NCI-H2081 (cell line): ENCODE measurements around the gene TTC16.
A peak's percentile ranks its signal among the peaks of the same experiment; 100 is the strongest.

ENCODE experiments used
- DNase-seq, 2 experiments: peaks; one replicate each; lab custom pipeline; 2025; lab: John Stamatoyannopoulos, UW

Gene TTC16, protein sequence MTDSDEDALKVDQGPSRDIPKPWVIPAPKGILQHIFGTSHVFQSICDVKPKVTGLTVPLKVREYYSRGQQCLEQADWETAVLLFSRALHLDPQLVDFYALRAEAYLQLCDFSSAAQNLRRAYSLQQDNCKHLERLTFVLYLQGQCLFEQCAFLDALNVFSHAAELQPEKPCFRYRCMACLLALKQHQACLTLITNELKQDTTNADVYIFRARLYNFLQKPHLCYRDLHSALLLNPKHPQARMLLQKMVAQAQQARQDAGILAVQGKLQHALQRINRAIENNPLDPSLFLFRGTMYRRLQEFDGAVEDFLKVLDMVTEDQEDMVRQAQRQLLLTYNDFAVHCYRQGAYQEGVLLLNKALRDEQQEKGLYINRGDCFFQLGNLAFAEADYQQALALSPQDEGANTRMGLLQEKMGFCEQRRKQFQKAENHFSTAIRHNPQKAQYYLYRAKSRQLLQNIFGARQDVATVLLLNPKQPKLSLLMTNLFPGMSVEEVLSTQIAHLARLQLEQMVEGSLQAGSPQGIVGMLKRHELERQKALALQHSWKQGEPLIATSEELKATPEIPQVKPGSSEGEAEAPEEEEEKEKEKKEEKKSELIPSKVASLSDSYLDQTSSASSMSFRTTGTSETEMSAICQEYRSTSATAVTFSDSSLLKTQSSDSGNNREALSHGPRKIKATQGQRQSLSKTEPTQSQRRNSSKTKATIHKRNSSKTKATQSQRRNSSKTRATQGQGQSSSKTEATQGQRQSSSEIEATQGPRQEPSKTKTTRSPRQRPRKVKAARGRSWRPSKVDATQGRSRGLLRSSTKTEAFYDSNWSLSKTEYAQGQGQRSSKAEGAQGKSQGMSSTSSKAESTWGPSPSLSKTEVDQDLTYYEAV

DNA sequence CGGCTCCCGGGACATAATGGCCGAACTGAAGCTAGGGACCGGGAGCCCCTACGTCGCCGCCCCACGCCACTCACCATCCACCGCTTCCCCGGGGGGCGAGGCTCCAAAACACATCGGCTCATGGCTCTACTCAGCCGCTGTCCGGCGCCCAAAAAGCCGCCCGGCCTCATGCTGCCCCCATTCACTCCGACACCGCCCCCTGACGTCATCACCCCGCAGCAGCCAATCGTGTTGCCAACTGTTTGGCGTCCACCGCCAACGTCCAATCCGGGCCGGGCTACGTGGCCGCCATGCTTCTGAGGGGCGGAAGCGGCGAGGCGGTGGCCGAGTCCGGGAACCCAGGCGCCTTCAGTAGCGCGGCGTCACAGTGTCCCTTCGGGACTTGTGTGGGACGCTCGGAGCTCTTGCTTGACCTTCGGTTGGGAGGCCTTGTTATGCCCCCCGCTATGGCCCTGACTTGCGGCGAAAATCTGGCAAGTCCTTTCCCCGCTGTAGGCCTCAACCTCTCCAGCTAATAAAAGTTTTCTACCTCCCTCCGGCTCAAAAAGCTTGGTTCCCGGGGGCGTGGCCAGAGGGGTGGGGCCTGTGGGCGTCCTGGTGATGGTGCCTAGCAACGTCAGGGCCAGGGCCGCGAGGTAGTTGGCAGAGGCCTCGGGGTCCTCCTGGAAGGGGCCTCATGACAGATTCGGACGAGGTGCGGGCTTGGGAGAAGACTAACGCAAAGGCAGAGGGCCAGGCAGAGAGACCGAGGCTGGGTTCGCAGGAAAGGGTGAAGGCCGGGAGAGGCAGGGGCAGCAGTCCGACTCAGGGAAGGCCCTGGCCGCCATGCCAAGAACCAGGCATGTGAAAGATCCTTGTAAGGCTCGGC lies at the start of gene TTC16, which contains the start of gene PTRH1:
TSS of gene TTC16 (plus strand) at position 610 of the 868 bp plus-strand sequence. CDS start at position 677, 67 bp downstream.
TSS of gene PTRH1 (minus strand) at position 194 of the 868 bp plus-strand sequence. CDS start at position 170, 24 bp downstream.
- peak; percentile 91 to 94 for DNase-seq

DNA sequence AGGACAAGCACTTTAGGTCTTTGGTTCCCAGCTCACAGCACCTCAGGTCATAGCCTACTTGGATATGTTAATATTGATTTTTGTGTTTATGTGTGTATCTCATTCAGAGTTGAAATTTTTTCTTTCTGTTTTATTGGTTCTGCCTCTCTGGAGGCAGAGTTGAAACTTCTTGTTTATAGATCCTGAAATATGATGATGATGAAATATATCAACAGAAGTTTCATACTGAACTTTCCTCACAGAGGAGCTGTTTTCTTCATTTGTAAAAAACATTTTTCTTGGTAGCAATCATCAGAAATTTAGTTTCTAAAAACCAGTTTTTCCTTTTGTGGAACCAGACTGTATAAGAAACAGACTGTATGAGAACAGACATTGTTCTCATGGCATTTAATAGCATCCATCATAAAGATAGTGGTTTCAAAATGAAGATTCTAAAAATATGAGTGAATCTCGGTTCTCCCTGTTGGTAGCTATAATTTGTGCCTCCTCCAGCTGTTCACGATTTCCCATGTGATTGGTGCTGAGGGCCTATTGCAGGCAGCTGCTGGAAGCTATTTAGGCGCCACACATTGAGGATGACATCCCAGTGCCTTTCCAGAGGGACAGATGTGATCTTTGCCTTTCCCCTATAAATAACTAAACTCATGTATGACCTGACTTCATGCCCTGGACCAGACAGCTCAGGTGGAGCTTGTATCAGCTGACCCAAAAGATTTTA lies 48.6 kb upstream of the TTC16 start:
- no peak for DNase-seq

DNA sequence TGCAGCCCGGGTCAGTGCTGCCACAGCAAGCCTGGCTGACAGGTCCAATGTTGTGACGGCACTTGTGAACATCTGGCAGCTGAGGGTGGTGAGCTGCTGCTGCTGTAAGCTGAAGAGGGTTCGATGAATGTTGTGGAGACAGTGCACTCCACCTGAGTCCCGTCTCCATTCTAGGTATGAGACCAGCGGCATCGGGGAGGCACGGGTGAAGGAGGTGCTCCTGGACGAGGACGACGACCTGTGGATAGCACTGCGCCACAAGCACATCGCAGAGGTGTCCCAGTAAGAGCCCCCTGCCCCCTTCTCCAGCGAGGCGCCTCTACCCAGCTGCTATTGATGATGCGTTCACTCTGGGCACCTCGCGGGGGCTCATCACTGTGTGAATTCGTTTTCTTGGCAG lies 48.0 kb upstream of the TTC16 start:
- no peak for DNase-seq

DNA sequence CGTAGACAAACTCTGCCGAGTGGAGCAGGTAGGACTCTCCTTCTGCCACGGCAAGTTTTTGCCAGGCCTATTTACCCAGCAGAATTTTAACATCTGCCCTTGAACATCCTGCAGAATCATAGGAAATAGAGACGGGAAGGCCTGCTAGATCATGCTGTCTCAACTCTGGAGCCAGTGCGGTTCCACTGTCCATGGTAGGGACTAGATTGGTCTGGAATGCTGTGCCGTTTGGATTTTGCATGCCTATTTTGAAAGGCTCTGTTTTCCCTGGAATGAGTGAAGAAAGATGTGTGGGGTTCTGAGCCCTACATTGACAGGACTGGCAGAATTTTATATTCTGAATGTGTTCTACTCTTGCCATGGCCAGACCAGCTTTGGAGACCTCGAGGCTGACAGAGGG lies 42.6 kb upstream of the TTC16 start:
- DNase-seq, result no peak

DNA sequence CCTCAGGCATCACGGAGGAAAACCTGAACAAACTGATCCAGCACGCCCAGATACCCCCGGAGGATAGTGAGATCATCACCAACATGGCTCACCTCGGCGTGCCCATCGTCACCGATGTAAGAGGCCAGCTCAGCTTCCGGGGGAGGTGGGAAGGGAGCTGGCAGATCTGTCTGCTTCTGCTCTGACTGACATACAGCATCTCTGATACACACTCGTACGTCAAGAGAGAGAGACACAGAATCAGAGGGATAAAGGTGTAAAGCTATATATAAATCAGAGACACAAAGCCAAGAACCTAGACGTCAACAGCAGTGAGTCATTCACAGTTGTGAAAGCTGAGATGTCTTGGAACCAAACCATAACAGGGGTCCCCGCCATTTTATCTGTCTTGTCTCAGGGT lies 39.2 kb upstream of the TTC16 start:
- no peak for DNase-seq

DNA sequence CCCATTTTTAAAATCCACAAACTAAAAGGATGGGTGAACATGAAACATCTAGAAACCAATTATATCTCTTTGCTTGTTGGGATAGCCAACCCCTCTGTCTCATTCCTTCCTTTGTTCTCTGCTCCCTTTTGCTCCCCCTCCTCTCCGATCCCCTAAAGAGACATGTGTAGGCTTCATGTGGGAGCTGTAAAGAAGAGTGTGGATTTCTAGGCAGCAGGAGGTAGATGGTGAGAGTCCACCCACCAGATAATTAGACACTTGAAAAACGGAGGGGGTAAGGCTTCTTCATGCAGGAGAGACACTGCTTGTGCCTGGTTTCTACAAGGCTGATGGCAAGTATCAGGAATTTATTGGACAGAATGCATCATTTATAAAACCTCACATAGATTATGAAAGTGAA lies 36.4 kb upstream of the TTC16 start:
- DNase-seq, result no peak

DNA sequence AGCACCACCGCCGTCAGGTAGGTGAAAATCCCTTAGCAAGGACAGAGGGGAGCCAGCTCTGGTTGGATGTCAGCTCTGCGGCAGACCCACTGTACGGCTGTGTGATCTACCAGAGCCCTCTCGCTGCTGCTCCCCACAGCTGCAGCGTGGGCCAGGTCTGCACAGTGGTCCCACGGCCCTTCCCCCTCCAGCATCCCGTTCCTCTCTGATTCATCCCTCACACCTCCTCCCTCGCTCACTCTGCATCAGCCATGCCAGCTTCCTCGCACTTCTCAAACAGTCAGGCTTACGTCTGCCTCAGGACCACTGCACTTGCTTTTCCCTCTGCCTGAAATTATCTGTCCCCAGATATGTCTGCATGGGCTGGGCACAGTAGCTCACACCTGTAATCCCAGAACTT lies 35.7 kb upstream of the TTC16 start:
- no peak for DNase-seq

DNA sequence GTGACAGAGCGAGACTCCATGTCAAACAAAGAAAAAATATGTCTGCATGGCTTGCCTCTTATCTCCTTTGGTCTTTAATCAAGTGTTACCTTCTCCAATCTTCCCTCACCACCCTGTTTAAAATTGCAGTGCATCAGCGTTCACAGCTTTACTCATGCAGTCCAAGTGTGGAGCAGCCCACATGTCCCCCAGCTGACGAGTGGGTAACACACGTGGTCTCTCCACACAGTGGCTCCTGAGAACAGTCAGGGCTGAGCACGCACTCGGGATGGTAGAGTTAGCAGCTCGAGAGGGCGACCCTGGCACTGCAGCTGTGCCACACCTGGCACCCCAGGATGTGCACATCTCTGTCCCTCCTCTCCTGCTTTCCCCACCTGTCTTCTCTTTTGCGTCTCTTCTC lies 35.0 kb upstream of the TTC16 start:
- no peak for DNase-seq

DNA sequence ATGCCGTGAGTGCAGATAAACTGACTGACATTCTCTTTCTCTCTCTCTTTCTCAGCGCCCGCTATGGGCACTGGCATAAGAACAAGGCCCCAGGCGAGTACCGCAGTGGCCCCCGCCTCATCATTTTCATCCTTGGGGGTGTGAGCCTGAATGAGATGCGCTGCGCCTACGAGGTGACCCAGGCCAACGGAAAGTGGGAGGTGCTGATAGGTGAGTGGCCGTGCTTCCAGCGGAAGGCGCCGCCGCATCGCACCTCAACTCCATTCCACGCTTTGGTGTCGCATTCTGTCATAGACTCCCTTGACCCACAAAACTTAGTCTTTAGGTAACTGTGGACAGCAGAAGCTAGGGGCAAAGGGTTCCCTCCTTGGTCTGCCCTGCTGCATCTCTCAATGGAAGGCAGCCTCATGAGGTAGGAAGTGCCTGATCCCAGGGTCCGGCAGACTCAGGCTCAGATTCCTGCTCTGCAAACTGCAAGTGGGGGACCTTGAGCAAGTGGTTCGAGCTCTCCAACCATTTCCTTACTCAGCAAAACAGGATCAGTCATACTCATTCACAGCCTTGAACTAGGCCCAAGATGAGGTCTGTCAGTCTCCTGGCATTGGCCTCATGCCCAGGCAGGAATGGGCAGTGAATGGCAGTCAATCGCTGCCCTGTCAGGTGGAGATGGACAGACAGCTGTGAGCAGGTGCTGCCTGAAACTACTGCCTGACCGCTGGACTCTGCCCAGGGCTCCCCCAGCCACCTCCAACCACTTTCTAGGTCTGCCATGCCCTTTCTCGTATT lies 33.3 kb upstream of the TTC16 start:
- DNase-seq, result no peak

DNA sequence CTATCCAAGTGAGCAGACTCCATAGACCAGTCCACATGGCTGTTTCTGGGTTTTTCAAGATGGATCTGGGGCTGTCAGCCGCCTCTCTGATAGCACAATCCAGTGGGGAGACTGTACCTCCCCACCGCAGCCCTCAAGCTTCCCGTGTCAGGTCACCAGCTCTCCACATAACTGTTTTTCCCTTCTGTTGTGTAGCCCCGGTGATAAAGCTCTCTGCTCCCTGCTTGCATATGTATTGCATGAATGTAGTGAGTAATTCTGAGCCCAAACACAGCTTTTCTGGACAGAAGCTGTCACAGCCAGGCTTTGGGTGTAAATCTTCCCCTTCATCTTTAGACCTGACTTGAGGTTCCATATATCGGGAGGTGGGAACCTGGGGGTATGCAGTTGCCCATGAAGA lies 32.2 kb upstream of the TTC16 start:
- DNase-seq, result no peak

DNA sequence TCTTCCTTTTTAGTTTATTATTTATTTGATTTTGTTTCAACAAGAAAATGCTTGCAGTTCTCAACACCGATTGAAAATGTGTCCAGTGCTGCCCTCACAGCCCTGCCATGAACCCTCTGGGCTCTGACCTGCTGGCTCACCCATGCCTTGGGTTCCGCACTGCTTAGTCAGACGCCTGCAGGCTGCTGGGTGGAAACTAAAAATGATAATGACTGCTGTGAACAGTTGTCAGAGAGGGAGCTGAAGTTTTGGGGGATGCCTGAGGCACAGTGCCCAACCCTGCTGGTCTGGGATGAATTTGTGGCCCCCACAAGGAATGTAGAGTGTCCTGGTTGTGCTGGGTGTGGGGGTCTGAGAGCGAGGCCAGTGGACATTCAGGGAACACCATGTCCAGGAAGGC lies 31.3 kb upstream of the TTC16 start:
- DNase-seq, result no peak

DNA sequence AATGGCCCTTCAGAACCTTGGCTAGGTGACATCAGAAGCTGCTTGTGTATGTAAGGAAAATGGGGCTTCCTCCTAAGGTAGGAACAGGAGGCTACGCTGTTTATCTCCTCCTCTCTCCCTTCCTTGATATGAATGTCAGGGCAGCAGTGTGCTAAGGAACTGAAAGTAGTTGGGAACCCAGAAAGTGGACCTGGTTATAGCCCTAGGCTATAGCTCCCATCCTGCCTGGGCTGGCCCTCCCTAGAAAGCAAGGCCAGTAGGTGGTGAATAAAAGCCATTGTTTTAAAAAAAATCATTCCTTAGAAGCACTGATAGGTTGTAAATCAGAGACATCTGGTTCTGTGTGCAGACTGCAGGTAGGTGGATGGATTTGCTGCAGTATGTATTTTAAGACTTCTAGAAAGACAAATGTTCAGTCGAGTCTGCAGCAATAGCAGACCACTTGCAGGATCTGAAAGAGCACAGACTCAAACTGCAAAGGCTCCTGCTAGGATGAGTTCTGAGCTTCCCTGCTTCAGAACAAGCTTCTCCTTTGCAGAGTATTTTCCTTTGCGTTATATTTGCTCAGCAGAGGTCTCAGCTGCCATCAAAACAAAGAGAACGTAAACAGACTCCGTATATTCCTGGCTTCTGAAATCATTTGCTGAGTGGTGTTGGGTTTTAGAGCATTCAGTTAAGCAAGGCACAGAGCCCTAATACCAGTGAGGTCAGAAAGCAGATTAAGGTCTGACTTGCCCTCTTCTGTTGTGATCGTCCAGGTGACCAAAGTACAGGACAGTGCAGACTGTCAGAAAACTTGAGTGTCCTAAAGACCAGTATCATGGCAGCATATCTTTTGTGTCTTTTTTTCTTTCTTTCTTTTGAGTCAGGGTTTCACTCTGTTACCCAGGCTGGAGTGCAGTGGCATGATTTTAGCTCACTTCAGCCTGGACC lies 29.2 kb upstream of the TTC16 start:
- peak; percentile 7 to 46 for DNase-seq

DNA sequence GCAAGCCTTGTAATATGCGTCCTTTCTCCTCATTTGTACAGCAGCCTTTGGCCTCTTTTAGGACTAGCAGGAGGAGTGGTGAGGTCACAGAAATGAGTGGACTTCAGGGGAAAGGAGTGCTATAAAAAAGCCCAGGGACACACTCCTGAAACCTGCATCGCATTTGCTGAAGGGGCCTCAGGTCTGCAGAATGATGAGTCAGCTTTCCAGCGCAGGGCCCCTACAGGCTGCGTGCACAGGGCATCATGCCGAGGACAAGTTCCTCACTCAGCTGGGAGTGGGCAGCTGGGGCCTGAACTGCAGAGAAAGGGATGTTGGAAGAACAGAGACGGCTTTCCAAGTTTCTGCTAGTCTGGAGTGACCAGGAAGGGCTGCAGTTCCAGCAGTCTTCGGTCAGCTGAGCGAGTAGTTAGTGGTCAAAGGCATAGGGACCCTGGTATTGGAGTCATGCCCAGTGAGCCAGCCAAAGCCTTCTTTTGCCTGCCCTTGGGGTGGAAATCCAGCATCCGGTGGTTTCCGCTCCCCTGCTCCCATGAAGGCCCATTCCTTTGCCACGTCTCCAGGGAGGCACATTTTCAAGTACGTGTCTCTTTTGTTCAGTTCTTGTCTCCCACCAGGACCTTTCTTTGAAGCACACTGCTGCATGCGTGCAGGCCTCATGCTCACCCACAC lies 26.4 kb upstream of the TTC16 start:
- DNase-seq, result no peak

DNA sequence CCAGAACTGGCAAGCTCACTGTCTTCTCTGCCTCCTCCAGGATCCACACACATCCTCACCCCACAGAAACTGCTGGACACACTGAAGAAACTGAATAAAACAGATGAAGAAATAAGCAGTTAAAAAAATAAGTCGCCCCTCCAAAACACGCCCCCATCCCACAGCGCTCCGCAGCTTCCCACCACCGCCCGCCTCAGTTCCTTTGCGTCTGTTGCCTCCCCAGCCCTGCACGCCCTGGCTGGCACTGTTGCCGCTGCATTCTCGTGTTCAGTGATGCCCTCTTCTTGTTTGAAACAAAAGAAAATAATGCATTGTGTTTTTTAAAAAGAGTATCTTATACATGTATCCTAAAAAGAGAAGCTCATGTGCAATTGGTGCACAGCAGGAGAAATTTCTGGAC lies 25.1 kb upstream of the TTC16 start:
- DNase-seq, result no peak

DNA sequence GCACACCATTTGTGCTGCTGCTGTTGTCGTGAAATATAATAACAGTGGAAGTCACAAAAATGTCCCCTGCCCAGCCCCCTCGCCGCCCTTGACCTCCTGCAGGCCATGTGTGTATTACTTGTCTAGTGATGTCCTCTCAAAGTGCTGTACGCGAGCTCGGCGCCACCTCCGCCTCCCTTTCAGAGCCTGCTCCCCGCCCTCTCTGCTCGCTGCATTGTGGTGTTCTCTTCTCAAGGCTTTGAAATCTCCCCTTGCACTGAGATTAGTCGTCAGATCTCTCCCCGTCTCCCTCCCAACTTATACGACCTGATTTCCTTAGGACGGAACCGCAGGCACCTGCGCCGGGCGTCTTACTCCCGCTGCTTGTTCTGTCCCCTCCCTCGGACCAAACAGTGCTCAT lies 23.8 kb upstream of the TTC16 start:
- no peak for DNase-seq

DNA sequence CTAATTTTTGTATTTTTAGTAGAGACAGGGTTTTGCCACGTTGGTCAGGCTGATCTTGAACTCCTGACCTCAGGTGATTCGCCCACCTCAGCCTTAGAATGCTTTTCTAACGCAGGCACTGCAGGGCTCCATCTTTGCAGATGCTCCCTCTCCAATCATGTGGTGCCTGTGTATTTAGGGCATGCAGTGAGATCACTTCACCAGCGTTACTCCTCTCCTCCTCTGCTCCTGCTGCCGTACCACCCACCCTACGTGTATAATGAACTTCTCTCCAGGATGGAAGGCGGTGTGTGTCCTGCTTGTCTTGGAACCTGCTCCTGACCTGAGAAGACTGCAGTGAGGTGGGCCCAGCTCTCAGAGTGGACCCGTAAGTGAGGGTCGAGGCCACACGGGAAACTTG lies 22.7 kb upstream of the TTC16 start:
- no peak for DNase-seq

DNA sequence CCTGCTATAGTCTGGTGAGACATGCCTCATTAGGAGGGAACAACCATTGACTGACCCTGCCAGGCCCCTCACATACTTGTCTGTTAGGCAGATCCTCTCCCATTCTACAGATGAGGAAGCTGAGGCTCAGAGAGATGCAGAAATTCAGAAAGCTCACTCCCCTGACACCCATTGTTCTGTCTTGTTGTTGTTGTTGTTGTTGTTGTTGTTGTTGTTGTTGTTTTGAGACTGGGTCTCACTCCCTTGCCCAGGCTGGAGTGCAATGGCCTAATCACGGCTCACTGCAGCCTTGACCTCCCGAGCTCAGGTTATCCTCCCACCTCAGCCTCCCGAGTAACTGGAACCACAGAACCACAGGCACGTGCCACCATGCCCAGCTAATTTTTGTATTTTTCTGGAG lies 22.2 kb upstream of the TTC16 start:
- DNase-seq, result no peak

DNA sequence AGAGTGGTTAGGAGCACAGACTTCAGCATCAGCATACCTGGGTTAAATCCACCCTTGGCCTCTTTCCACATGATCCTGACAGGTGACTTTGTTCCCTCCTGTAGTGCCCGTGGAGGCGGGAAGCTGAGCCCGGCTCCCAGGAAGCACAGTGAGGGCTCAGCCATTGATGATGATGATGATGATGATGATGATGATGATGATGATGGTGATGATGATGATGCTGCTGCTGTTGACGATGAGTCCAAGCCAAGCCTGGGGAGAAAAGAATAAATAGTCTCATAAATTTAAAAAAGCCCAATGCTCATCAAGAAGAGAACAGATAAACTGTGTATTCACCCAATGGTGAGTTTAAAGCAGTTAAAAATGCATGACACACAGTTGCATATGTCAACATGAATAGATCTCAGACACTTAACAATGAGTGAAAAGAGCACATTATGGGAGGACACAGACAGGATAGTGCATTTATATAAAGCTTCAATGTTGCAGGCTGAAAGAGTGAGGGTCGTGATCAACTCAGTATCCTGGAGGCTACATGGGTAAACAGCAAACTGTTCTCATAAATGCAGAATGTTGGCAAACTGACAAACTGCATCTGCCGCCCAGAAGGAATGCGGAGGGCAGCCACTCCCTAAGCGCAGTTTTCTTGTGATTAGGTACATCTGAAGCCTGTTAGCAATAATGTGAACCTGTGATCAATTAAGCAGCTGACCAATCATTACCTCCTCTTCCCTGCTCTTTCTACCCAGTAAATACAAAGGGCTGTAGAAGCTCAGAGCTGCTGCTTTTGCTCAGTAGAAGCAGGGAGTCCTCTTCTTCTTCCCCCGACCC lies 20.8 kb upstream of the TTC16 start:
- no peak for DNase-seq
